T follicular helper cell (primary cell): ENCODE data around the gene FOXN4.

Source experiments
- DNase-seq: peaks from one replicate; pipeline ENCODE4 v3.0.0-alpha.2; 2020; ENCODE audit warnings: low read depth

The FOXN4 gene

DNA sequence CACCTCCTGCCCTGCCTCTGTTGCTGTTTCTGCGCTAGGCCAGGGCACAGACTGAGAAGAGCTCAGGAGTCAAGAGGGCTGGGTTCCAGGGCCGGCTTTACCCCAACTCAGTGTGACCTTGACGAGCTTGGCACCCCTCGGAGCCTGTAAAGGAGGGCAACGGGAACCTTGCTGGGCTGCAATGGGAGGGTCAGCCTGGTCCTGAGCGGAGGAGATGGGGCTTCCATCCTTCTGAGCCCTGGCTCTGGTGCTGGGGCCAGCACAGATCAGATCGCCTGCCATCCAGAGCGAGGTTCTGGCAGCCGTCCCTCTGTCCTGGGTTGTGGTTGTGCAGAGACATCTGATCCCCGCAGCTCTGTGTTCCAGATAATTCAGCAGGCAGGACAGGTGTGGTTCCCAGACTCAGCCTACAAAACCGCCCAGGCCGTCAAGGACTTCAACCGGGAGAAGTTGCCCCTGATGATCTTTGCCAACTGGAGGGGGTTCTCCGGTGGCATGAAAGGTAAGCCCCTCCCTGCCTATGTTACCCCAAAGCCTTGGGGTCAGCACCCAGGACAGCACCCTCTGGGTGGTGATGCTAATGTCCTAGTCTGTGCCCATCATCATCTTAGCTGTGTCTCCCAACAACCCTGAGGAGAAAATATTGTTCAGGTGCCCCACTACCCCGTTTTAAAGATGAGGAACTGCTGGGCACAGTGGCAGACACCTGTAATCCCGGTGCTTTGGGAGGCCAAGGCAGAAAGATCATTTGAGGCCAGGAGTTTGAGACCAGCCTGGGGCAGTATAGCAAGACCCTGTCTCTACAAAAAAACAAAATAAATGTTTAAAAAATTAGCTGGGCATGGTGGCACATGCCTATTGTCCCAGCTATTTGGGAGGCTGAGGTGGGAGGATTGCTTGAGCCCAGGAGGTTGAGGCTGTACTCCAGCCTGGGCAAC, 50.2 kb downstream of the FOXN4 start:
- DNase-seq = no peak

DNA sequence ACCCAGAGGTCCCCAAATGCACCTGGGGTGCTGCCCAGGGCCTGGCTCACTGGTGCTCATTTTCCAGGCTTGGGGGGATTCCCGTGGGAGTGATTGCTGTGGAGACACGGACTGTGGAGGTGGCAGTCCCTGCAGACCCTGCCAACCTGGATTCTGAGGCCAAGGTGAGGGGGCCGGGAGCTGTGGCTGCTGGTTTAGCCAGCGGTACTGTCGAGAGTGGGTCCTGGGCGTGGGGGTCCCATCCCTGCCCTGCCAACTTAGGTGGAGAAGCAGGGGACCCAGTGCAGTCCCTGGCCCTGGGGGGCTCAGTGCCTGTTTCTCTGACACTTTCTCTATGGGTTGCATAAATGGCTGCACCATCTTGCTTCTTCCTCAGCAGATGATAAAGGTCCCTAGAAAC, 50.9 kb downstream of the FOXN4 start:
- DNase-seq = no peak

DNA sequence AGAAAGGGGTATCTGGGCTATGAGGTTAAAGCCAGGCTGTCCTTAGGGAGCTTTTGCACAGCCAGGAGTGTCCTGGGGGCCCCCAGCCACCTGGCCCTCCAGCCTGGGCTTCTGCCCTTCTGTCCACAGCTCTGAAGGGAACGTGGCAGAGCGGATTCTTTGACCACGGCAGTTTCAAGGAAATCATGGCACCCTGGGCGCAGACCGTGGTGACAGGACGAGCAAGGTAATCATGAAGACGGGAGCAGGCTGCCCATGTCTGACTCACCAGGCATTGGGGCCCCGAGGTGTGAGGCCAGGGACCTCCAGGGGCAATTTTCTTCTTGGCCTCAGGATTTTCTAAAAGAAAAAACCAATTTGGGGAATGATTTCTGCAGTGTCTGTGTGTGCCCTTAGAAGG, 53.1 kb downstream of the FOXN4 start:
- DNase-seq = no peak

DNA sequence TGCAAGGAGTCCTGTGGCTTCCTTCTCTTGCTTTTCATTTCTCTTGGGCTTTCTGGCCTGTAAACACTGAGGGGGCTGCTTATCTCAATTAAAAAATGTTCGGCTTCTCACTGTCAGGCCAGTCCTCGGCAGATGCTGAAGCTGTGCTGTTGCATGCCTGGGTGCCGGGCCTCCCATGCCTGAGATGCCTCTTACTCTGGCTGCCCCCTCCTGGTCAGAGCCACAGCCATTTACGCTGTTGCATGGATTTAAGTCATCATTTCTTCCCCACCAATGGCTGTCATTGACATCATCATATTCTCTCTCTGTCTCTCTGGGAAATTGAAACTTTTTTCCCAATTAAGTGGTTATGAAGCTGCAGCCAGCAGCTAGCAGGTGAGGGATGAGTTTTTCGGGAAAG, 53.7 kb downstream of the FOXN4 start:
- DNase-seq = no peak

DNA sequence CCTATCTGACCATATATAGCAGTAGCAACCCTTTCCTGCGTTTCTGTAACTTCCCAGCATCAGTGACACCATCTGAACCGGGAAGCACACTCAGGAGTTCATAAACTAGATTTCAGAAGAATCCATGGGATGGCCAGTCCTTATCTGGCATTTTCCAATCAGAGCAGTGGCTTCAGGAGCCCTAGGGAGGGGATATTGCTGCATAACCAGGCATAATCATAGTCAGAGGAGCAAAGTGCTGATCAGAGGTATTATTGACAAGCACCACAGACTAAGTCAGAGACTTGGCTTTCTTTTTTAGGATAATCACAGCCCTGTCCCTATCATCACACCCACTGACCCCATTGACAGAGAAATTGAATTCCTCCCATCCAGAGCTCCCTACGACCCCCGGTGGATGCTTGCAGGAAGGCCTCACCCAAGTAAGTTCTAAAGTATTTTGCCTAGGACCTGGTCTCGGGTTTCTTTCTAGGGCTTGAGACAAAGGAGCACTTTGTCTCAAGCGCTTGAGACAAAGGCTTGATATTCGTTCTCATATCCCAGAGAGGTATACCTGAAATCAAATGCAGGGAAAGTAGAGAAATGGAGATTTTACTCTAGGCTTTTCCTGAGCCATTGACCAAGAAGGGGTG, 55.1 kb downstream of the FOXN4 start:
- DNase-seq = no peak

DNA sequence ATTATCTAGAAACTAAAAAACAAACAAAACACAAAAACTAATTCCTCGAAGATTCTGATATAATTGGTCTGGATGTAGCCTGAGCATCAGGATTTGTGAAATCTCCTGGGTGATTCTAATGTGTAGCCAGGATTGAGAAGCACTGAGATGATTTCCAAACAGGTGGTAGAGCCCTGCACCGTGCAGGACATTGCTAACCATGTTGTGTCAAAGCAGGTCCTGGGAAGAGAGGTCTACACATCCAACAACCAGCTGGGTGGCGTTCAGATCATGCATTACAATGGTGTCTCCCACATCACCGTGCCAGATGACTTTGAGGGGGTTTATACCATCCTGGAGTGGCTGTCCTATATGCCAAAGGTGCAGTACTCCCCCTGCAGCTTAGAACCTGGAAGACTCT, 56.3 kb downstream of the FOXN4 start:
- no peak for DNase-seq

DNA sequence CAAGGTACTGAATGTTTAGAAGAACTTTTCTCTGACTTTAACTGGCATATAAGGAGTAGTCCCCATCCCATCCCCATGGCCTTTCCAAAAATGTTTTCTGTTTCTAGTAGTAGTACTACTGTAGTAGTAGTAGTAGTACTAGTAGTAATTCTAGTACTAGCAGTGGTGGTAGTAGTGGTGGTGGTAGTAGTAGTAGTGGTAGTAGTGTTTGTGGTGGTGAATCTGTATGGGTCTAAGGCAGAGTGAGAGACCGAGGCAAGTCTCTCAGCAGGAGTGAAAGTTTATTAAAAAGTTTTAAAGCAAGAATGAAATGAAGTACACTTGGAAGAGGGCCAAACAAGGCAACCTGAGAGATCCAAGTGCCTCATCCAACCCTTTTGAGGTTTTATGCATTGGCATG, 58.6 kb downstream of the FOXN4 start:
- no peak for DNase-seq

DNA sequence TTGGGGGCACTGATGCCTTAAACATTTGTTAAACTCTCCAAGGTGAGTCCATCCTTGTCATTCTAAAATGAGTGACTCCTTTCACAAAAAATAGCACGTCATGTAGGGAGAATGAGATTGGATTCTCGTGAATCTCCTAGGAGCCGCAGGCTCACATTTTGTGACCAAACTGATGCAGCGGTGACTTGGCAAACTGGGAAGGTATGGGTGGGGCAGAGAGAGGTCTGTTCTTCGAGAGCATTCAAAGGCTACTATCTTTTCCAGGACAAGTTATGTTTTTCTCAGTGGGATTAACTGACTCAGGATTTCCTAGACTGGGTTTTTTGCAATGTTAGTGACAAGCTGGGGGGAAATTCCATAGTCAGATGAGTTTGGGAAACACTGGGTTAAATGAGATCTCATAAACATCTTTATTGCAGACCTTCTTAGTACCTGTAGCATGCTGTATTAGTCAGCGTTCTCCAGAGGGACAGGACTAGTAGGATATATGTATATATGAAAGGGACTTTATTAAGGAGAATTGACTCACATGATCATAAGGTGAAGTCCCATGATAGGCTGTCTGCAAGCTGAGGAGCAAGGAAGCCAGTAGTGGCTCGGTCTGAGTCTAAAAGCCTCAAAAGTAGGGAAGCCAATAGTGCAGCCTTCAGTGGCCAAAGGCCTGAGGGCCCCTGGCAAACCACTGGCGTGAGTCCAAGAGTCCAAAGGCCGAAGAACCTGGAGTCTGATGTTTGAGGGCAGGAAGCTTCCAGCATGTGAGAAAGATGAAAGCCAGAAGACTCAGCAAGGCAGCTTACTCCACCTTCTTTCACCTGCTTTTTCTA, 61.0 kb downstream of the FOXN4 start:
- no peak for DNase-seq

DNA sequence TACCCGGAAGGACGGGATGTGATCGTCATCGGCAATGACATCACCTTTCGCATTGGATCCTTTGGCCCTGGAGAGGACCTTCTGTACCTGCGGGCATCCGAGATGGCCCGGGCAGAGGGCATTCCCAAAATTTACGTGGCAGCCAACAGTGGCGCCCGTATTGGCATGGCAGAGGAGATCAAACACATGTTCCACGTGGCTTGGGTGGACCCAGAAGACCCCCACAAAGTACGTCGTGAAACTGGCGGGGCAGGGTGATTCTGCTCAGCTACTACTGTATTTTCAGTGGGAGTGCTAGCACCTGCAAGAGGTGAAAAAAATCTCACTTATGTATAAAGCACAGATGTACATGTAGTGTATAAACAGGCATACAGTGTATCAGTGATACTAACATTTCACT, 62.9 kb downstream of the FOXN4 start:
- DNase-seq = no peak

DNA sequence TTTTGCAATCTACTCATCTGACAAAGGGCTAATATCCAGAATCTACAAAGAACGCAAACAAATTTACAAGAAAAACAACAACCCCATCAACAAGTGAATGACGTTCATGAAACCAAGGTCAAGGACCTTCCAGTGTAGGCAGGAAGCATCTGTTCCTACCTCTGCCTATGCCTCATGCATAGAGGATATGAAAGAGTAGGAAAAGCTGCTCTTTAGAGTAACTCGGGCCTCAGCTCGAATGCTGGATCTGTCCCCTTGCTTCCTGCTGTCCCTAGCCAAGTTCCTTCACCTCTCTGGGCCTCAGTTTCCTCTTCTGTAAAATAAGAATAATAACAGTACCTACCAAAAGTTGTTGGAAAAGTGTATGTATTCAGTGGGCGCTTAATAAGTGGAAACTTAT, 65.0 kb downstream of the FOXN4 start:
- no peak for DNase-seq

DNA sequence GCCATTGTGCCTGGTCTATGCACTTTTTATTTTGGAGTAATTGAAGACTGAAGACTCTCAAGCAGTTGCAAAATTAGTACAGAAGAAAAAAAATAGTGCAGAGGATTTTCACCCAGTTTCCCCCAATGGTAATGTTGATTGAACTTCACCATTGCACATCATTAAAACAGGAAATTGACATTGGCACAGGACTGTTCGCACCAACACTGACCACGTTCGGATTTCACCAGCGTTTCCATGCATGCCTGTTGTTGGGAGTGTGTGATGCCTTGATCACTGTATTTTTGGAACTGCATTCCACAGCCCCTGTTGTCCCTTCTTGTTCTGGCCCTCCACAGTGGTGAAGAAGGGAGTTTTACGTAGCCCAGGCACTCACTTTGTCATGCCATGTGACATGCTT, 67.1 kb downstream of the FOXN4 start:
- DNase-seq = no peak

DNA sequence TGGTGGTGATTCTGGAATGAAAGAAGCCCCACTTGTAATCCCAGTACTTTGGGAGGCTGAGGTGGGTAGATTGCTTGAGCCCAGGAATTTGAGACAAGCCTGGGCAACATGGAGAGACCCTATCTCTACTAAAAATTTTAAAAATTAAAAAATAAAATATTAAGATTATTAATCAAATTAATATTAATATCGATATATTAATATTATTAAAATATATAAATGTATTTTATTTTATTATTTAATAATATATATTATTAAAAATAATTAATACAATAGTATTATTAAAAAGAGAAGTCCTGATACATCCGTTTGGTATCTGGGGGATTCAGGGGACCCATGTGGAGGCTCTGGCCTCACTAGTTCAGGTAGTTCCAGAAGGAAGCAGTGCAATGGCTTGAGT, 68.7 kb downstream of the FOXN4 start:
- DNase-seq = no peak

DNA sequence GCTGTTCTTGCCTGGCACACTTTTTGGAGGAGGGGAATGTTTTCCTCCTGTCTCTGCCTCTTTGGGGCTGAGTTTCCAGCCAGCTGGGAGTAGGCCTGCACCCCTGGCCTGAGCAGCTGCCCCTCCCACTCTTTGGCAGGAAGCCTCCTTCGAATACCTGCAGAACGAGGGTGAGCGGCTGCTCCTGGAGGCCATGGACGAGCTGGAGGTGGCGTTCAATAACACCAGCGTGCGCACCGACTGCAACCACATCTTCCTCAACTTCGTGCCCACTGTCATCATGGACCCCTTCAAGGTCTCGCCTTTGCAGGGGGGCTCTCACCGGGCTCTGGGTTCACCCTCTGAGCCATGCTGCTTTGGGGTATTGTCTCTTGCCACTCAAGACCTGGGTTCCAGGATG, 69.4 kb downstream of the FOXN4 start:
- DNase-seq = no peak

DNA sequence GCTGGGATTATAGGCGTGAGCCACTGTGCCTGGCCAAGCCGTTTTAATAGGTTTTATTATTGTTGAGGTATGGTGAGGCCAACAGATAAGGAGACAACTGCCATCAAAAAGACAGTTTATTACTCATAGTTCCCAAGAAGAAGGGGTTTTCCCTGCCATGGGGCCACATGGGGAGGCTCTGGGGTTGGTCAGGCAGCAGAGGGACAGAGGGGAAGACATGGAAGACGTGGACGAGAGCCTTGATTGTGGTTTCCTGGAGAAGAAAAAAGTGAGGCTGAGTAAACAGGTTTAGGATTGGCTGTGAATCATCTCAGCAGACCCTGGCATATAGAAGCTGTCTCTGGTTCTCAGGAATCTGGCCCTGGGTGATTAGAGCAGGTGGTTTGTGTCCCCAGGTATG, 69.9 kb downstream of the FOXN4 start:
- DNase-seq = no peak

DNA sequence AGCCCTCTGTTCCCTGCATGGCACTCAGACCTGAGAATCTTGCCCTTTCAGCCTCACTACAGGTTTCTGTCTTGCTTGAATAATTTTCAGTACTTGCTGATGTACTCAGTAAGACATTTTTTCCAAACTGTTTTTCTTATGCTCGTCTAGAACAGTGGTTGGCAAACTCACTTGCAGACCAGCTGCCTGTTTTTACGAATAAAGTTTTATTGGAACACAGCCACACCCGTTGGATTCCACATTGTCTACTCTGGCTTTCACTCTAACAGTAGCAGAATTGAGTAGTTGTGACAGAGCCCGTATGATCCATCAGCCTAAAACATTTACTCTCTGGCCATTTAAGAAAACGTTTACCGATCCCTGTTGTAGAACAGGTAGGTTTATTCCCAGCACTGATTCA, 72.8 kb downstream of the FOXN4 start:
- no peak for DNase-seq

DNA sequence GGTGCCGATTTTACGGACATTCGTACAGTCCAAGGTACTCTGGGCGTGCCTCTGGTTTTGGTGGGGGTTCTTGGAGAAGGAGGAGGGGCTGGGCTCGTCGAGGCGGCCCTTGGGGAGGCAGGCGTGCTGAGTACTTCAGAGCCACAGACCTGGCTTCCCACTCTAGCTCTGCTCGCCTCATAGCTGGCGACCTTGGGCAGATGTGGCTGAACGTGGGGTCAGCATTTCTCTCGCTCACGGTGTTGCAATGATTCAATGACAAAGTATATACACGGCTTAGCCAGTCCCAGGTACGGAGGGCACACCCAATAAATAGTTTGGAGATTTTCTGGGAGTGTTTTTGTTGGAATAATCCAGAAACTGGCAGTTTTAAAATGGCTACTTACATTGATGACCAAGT, 75.1 kb downstream of the FOXN4 start:
- DNase-seq = no peak

DNA sequence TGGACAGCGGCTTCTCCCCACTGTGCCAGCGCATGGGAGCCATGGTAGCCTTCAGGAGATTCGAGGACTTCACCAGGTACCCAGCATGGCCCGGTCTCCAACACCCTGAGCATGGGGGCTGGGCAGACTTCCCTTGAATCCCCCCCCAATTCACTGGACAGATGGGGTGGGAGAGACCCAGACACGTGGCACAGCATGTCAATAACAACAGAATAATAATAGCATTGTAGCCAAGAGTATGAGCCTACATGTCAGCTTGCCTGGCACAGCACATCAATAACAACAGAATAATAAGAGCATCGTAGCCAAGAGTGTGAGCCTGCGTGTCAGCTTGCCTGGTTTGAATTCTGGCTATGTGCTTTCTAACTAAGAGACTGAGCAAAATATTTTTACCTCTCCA, 76.4 kb downstream of the FOXN4 start:
- DNase-seq = no peak

DNA sequence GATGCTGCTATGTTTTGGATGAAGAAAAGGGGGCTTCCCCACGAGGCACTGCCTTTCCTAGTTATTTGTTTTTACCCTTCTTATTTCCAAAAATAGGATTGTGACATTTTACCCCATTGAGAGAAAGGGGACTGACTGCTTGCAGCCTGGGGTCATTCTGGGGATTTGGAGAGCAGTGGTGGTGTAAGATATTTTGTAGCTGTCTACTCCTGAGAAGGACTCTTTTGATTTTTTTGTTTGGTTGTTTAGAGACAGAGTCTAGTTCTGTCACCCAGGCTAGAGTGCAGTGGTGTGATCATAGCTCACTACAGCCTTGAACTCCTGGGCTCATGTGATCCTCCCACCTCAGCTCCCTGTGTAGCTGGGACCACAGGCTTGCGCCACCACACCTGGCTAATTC, 78.9 kb downstream of the FOXN4 start:
- DNase-seq = no peak

DNA sequence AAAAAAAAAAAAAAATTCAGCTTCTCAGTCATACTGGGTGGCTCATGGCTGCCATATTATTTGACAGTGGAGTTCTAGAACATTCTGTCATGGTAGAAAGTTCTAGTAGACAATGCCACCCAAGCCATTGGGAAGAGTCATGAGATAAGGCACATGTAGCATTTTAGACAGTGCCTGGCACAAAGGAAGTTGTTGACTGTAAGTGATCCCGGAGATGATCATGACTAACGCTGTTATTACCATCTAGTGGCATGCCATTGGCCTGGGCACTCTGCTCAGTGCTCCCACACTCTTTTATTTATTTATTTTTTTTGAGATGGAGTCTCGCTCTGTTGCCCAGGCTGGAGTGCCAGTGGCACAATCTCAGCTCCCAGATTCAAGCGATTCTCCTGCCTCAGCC, 80.4 kb downstream of the FOXN4 start:
- DNase-seq = no peak
